Activated effector memory CD4-positive, alpha-beta T cell treated with anti-CD3 and anti-CD28 coated beads, Interleukin-2, amount 50 U/mL, for 16 hours (primary cell): ENCODE results near the gene MYD88.

Experiments
- DNase-seq: peaks from one replicate; pipeline ENCODE4 v3.0.0-alpha.2; 2020

The MYD88 gene

DNA sequence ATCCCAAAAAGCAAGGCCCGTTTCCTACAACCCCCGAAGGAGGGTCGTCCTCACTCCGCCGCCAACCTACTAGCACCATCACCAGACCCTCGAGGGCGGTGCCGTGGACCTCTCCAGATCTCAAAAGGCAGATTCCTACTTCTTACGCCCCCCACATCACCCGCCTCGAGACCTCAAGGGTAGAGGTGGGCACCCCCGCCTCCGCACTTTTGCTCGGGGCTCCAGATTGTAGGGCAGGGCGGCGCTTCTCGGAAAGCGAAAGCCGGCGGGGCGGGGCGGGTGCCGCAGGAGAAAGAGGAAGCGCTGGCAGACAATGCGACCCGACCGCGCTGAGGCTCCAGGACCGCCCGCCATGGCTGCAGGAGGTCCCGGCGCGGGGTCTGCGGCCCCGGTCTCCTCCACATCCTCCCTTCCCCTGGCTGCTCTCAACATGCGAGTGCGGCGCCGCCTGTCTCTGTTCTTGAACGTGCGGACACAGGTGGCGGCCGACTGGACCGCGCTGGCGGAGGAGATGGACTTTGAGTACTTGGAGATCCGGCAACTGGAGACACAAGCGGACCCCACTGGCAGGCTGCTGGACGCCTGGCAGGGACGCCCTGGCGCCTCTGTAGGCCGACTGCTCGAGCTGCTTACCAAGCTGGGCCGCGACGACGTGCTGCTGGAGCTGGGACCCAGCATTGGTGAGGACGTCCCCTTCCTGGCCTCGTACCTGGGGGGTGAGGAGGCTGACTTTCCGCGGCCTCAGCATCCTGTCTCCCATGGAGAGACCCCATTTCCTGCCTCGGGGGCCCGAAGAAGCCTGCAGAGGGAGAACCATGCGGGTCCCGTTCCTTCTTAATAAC lies at the start of gene MYD88:
Gene MYD88 (plus strand): TSS at position 313 of the 842 bp plus-strand sequence. CDS start 40 bp downstream, at position 353.
- peak; percentile 94 for DNase-seq

DNA sequence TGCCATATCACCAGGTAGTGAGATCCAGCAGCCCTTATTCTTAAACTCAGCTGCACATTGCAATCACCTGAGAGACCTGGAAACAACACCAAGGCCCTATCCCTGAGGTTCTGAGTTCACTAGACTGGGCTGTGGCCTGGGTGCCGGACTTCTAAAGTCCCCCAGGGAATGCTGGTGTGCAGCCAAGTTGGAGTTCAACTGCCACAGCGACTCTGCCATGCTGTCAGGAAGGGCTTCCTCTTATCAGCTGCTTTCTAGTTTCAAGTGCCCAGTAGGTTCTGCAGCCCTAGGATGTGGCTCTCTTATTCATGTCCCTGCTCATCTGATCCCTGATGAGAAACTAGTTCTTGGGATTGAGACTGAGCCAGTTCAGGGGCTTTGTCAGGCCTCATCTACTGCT lies 49.3 kb upstream of the MYD88 start:
- DNase-seq: no peak

DNA sequence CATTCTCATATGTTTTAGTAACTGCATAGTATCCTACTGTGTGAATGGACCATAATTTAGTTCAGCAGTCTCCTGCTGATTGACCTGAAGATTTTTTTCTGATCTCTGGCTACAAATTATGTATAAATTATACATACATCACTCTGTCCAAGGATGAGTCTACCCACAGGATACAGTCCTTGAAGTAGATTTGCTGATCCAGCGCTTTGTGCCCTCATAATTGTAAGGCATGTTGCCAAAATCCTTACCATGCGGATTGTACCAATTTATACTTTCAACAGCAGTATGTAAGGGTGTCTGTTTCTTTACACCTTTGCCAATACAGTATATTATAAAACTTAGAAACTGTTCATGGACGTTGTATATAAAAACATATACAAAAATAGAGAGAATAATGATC lies 48.0 kb upstream of the MYD88 start:
- no peak for DNase-seq

DNA sequence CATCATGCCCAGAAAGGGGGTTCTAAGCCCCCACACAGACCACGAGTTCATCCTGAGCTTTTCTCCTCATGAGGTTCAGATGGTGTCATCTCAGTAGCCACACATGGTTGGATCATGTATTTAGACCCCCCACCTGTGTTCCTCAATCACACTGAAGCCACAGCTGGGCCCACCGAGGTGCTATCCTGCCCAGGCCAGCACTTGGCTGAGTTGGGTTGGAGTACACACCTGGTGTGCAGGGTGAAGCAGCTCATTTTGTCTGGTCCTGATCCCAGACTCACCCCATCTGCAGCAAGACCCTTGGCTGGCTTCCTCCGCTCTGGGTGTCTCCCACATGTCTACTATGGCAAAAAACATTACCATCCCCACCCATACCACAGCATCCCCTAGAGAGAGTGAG lies 43.5 kb upstream of the MYD88 start:
- DNase-seq: no peak

DNA sequence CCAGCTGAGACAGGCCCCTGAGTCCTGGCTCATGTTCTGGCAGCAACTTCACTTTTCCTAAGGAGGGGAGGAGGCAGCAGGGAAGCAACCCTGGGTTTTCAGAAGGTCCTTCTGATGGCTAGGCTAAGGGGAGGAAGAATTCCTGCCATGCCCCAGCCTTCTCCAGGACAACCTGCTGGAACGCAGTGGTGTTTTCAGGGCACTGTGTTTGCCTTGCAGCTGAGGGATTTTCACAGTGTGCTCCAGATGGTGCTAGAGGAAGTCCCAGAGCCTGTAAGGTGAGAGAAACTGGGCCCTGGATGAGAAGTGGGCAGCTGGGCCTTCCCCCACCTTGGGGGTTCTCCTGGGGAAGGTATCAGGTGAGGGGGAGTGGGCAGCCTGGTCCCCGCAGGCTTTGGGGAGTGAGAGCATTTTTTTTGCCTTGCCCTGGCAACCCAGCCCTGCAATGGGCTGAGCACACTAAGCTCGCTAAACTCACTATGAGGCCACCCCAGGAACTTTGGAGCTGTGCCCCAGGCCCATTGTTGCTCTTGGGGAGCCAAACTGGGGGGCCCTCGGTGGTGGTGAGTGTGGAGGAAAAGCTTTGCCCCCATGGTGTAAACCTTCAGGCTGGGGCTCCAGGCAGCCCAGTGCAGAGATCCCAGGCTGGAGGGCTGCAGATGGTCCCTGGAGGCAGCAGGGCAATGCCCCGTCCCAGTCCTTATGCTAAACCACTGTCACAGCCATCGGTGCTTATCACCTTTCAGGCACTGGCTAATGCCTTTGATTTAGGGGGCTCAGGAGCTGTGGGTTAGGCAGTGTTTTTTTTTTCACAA lies 42.6 kb upstream of the MYD88 start:
- no peak for DNase-seq

DNA sequence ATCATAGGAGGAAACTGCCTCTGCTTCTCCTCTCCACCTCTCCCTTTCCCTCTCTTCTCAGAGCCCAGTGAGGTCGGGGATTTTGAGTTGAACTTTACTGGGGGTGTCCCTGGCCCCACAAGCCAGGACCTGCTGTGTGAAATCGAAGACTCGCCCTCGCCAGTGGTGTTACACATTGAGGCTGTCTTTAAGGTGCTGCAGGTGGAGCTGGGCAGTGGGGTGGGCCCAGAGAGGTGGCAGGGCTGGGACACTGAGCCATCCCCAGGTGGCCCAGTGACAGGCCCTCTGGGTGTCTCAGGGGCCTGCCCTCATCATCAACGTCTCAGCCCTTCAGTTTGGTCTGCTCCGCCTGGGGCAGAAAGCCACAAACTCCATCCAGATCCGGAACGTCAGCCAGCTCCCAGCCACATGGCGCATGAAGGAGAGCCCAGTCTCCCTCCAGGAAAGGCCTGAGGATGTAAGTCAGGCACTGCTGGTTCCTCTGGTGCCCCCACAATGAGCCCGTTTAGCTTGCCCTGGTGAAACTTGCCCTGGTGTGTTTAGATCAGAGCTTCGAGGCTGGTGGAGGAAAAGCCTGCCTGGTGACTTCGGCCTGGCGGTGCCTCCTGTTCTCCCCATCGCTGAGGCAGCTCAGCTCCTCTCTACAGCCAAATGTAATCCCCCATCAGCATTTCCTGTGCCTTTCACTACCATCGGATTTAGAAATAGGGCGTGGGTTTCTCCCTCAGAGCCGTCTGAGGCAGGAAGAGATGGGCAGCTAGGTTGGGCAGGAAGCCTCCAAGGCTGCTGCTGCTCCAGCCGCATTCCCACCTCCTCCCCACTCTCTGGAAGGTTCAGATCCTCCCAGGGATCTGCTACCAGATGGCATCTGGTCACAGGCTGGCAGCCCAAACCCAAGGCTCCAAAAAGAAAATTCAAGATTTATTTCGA lies 40.8 kb upstream of the MYD88 start:
- DNase-seq: no peak

DNA sequence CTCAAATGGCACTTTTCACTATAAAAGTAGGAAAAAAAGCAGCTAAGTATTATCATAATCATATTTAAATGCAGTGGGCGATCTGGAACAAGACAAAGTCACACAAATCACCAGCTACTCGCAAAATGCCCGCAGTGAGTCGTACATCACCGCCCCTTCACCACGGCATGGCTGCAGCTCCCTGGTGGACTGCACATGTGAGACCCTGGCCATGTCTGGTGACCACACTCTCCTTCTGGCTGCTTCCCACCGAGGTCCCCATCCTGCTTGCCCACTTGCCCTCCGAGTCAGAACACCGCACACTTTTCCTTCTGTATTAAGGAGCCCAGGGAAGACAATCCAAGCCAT lies 40.1 kb upstream of the MYD88 start:
- no peak for DNase-seq

DNA sequence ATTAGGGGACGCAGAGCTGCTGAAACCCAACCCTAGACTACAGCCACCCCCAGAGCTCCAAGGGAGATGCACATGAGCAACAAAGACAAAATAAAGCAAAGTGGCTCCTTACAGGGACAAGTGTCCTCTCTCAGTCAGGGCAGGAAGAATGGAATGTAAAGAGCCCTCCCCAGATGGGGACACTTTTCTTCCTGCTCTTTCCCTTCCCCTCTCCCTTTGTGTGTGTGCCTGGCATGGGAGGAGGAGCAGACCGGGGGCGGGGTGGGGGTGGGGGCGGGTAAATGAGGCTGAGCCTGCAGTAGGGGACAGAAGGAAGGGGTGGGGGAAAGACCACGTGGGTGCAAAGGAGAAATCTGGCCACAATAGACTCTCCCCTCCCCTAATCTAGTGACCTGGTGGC lies 38.9 kb upstream of the MYD88 start:
- no peak for DNase-seq

DNA sequence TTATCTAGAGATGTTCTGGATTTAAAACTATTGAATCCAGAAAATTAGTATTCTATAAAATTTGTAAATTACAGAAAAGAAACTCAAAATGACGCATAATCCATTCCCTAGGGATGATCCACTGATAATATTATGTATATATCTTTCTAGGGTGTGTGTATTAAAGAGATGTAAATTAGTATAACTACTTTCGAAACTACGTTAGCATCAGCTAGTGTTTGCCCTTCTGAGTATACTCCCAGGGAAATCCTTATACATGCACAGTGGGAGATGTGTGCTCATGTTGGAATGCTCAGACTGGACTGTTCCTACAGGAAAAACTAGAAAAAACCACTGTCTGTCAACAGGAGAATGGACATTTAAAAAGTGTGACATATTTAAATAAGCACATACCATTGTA lies 38.0 kb upstream of the MYD88 start:
- DNase-seq: no peak

DNA sequence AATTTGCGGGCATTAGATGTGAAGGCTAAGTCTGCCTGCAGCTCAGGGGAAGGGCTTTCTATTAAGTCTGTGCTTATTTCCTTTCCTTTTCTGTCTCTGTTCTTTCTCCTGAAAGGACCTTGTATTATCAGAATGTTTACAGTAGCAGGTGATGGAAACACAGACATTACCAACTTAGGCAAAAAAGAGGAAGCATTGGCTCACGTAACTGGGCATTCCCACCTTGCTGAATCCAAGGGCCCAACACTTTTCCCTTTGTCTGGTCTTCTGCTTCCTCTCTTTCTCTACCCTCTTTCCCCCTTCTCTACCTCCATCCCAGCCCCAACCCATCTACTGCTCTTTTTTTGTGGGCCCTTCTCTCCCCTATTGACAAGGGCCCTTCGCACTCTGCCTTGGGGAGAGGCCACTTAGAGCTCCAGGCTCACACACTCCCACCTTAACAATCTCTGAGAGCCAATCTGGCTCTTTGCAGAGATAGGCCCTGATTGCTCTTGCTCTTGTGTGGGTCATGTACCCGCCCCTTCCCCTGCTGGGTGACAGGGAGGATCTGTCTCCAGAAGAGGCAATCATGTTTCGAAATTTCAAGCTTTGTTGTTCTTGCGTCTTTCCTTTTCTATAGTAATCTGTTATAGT lies 36.5 kb upstream of the MYD88 start:
- no peak for DNase-seq

DNA sequence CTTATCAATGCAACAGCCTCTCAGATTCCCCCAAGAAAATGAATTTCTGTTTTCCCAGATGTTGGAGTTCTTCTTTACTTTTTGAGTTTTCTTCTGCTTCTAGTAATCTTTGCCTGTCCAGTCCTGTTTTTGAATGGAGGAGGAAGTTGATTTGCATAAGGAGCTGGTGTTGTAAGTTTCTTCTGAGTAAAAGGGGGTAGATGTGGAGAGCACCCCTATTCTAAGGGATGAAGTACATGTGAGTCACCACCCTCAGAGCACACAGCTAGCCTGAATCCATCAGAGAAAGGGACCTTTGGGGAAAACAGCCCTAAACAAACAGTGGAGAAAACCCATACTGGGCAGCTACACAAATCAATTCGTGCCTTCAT lies 36.0 kb upstream of the MYD88 start:
- DNase-seq: no peak

DNA sequence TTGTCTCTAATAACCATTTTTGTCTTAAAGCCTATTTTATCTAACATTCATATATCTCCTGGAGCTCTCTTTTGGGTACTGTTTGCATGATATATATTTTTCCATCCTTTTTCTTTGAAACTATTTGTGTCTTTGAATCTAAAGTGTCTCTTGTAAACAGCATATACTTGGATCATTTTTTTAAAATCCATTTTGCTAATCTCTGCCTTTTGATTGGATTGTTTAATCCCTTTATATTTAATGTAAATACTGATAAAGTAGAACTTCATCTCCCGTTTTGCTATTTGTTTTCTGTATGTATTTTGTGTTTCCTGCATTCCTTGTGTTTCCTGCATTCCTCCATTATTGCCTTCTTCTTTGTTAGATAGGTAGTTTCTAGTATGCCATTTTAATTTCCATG lies 32.9 kb upstream of the MYD88 start:
- DNase-seq: no peak

DNA sequence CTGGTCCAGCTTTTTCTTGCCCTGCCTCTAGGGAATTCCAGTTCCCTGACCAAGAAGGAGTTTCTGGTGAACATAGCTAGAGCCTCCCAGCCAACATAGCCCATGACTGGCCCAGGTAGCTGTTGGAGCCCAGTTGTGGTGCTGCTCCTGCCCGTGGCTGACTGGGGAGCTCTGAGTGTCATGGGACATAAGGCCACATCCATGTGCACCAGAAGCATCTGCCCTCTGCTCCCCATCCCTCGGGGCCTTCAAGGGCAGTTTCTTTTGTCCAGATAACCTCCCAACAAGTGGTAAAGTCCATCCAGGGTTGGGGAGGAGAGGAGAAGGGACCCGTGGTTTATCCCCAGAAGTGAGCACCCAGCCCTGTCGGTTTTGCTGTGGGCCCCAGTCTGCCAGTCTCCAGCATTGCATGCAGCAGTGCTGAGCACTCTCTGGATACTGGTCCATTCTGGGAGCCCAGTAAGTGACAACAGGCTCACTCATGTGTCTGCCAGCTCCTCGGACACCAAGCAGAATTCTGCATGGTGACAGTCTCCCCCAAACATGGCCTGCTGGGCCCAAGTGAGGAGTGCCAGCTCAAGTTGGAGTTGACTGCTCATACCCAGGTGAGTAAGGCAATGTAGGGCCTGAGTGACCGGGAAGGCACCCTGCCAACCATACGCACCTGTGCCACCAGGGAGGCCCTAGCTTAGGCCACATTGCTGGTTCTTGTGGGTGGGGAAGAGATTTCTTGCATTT lies 30.4 kb upstream of the MYD88 start:
- peak; percentile 44 for DNase-seq

DNA sequence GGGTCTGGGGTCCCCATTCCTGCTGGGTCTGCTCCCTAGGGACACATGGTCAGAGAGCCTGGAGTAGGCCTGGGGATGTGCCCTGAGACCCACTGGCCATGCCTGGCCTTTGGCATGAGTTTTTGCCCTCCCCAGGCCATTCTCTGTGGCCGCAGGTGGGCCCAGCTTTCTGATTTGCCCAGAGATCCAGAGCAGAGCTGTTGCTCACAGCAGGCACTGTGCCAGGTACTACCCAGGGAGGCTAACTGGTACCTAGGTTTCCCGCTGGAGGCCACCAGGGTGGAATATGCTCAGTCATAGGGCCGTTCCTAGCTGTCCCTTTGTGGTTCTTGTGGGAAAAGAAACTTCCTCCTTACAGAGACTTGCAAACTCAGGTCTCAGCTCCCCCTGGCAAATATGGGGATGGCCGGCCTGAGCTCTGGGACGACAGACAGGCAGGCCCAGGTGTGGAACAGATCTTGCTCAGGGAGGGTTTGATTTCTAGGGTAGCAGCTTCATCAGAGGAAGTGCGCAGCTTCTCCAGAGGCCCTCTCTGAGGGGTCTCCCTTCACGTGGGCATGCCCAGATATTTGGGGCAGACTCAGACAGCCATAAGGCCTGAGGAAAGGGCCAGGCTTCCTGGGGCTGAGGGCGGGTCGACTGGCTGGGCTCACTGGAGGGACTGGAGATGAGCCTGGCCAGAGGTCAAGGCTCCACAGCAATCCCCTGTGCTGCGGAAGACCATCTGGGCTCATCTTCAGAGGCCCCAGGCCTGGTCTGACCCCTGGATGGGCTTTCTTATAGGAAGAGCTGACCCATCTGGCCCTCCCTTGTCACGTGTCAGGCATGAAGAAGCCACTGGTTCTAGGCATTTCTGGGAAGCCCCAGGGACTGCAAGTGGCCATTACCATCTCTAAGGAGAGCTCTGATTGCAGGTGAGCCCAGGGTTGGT lies 29.5 kb upstream of the MYD88 start:
- no peak for DNase-seq

DNA sequence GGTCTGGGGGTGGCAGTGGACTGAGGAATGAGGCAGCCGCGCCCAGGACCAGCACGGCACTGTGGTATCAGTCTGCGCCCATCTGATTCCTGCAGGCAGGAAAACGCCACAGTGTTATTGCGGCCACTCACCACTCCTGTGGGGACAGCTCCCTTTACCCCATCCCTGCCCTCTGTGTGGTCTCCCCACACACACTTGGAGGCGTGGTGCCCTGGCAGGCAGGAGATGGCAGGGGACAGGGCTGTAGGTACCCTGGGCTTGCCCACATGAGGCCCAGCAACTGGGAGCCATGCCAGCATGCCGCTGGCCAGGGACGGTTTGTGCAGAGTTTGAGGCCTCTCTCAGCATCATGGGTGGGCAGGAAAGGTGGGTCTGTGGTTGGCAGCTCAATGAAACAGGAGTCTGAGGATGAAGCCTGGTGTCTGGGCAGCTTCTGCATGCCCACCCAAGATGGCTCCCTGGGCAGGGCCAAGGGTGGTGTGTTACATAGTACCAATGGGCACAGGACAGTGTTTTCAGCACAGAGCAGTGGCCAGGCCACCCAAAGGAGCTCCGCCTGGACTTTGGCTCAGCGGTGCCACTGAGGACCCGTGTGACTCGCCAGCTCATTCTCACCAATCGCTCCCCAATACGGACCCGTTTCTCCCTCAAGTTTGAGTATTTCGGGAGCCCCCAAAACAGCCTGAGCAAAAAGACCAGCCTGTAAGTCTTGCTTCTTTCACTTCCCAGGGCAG lies 28.7 kb upstream of the MYD88 start:
- DNase-seq: no peak

DNA sequence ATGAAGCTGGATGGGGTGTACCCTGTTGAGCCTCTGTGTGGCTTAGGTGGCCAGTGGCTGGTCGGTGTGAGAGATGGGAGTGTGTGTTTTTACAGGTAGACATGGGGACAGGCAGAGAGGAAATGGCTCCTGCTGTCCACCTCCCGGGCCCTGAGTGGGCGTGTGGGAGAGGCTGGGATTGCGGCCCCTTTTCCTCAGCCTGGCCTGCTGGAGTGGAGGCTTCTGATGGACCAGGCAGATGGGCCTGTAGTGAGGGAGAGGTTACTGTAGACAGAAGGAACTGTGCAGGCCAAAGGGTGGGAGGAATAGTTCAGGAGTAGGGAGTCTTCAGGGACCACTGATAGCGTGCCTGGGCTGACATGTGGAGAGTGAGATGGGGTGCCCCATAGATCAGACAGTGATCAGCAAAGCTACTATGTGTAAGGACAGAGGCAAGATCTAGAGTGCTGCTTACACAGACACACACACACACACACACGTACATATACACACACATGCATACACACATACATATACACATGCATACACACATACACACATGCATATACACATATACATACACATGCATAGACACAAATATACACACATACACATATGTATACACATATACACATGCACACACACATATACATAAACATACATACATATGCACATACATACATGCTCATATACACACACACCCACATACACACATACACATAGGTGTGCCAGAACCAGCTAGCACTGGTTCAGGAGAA lies 28.0 kb upstream of the MYD88 start:
- no peak for DNase-seq

DNA sequence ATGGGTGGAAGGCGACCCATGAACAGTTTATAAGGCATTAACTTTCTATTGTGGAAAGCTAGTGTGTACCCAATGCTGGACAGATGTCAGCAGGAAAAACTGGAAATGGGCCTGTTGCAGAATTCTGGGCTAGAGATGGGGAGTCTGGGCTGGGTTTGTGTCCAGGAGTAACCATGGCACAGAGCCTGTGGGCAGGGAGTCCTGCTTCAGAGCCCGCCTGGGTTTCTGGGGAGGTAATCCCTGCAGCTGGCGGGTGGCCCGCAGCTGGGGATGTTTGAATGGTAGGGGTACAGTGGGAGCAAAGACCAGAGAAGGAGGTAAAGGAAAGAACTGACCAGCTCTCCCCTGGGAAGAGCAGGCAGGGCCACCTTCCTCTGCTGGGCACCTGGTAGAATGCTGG lies 27.3 kb upstream of the MYD88 start:
- no peak for DNase-seq

DNA sequence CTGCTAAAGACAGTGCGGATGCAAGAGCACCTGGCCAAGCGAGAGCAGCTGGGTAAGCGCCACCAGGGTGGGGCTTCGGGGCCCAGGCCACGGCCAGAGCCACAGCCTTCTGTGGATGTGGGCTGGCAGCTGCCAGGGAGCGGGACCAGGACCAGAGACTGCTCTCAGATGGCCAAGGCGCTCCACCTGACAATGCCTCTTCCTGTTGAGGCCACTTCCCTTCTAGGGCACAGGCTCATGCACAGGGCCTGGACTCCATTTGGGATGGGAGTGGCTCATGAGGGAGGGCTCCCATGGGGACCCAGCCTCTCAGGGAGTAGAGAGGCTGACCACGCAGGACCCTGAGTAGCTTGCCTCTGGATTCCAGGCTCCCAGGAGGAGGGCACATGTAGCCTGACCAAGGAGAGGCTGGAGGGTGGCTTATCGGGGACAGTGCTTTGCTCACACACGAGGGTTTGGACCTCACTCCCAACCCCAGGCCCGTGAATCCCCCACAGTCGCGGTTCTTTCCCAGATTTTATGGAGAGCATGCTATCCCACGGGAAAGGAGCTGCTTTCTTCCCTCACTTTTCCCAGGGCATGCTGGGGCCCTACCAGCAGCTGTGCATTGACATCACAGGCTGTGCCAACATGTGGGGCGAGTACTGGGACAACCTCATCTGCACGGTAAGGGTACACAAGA lies 26.6 kb upstream of the MYD88 start:
- no peak for DNase-seq

DNA sequence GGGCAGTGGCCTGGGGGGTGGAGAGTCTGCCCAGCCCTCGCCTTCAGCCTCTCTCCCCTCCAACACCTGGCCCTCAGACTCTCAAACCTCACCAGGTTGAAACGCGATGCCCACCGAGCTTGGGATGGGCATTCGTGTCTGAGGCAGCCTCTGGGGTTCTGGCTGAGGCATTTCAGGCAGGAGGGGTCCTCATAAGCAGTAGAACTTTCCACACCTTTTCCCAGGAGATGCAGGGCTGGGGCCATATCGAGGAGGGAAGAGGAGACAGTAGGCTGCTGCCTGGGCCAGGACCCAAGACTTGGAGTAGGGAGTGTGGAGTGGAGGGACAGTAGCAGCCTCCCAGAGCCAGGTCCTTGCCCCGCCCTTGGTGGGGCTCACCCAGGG lies 26.1 kb upstream of the MYD88 start:
- no peak for DNase-seq
